CD4-positive, alpha-beta T cell treated with Interleukin-17A for 4 hours (primary cell): Measurements from ENCODE around the gene COL15A1.

Experiments
- DNase-seq: peaks from one replicate; pipeline ENCODE4 v3.0.0-alpha.2; 2020; ENCODE audit warnings: mixed read lengths

COL15A1 gene

DNA sequence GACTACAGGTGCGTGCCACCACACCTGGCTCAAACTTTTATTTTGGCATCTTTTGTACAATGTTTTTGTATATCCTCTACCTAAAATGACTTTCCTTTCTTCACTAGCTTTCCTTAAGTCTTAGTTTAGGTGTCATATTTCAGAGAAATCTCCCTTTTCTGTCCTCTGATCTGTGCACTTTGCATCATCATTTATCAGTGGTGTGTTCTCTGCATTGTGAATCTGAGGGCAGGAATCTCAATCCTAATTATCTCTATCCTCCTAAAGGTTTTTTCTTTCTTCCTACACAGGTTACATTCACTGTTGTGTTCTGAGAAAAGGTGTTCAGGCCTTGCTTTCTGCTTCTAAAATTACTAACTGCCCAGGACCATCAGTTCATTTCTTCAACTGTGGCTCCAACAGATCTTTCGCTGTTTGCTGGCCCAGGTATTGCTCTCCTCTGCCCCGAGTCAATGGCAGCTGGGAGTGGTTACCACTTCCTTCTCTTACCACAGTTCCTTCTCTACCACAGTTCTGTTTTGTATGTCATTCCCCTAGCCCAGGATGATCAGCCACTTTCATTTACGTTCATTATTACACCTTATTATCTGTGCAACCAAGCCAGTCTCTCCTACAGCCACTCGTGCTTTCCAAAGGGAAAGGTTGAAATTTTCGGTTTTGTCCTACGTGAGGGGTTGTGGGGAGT, 175.2 kb downstream of the COL15A1 start:
- peak; percentile 69 for DNase-seq

DNA sequence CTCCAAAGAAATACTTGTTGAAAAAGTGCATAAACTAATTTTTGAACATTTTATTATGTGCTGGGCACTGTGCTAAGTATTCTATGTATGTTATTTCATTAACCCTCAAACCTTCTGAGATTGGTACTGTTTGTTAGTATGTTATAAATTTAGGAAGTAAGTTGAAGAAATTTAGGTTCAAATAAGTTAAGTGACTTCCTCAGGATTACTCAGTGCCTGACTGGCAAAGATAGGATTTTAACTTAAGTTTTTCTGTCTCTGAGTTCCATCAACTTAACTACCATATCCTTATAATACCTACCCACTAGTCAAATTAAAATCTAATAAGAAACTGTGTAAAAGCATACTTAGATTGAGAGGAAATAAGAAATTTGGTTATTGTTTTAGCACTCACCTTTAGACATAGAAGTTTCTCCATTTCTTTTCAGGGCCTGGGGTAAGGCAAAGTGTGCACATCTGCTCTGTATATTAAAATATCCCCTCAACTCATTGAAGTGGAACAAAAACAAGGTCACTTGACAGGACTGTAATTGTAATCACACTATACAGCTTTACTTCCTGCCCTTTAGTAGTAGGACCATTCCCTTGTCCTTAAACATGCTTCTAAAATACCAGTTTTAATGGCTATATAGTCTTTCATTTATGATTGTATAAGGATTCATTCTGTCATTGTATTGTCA, 176.4 kb downstream of the COL15A1 start:
- DNase-seq, result no peak
